Spleen (tissue), 13 donors: ENCODE data around the gene TCEA2. TPM values are rescaled to one million over a fixed set of nuclear protein-coding genes. Genes with fewer than 3 reads are reported as not detected.

Source experiments
- DNase-seq: peaks from one replicate; pipeline ENCODE4 v3.0.0-alpha.2; 2020
- H3K27ac ChIP-seq, 8 donors: fragments of 200-600 bp; sonication (generic) in 7 of 8; 1 replicate in 4 of 8; 2 replicates in 4 of 8; pipeline versions ENCODE4 v1.5.0 to v1.8.0; 2016 to 2021; ENCODE audit warnings: inconsistent platforms in 4 of 8, mild to moderate bottlenecking in 4 of 8, moderate library complexity in 1 of 8
- H3K27me3 ChIP-seq, 7 donors: fragments of 200-600 bp; sonication (generic) in 6 of 7; replicated peaks in 1 of 7; 1 replicate in 4 of 7; 2 replicates in 3 of 7; pipeline versions ENCODE4 v1.5.0 to v1.8.0; 2016 to 2021; ENCODE audit warnings: inconsistent platforms in 3 of 7, mild to moderate bottlenecking in 1 of 7
- H3K36me3 ChIP-seq, 6 donors: fragments of 200-600 bp; sonication (generic) in 5 of 6; 1 replicate in 4 of 6; 2 replicates in 2 of 6; pipeline versions ENCODE4 v1.5.0 to v1.8.0; 2016 to 2021; ENCODE audit warnings: inconsistent platforms in 2 of 6
- H3K4me1 ChIP-seq, 6 donors: fragments of 200-600 bp; sonication (generic) in 5 of 6; 1 replicate in 3 of 6; 2 replicates in 3 of 6; pipeline versions ENCODE4 v1.5.0 to v1.8.0; 2016 to 2021; ENCODE audit warnings: inconsistent platforms in 3 of 6
- H3K4me3 ChIP-seq, 8 donors: fragments of 200-600 bp; sonication (generic) in 7 of 8; 1 replicate in 4 of 8; 2 replicates in 4 of 8; pipeline versions ENCODE4 v1.5.0 to v1.8.0; 2016 to 2021; ENCODE audit warnings: inconsistent platforms in 4 of 8, mild to moderate bottlenecking in 4 of 8, moderate library complexity in 2 of 8
- H3K9me3 ChIP-seq, 8 donors: fragments of 200-600 bp; sonication (generic) in 7 of 8; 1 replicate in 4 of 8; 2 replicates in 4 of 8; pipeline versions ENCODE4 v1.5.0 to v1.8.0; 2016 to 2021; ENCODE audit warnings: inconsistent platforms in 4 of 8
- CTCF ChIP-seq, 11 experiments: fragments of 200-600 bp in 7 of 11; fragments of 450-650 bp in 4 of 11; sonication (generic) in 4 of 11; IDR thresholded peaks in 8 of 11; conservative IDR thresholded peaks in 3 of 11; 1 replicate in 7 of 11; 2 replicates in 4 of 11; pipeline versions ENCODE4 v1.4.0 to v1.8.0; 2016 to 2021; ENCODE audit warnings: antibody characterized with exemption in 11 of 11, inconsistent platforms in 4 of 11, mild to moderate bottlenecking in 1 of 11
- POLR2A ChIP-seq, 3 donors: fragments of 450-650 bp; IDR thresholded peaks; one replicate each; pipeline ENCODE4 v1.5.1; 2017; ENCODE audit warnings: antibody characterized with exemption in 3 of 3, mild to moderate bottlenecking in 1 of 3
- POLR2AphosphoS5 ChIP-seq, 3 donors: sonication (generic); formaldehyde crosslinking; IDR thresholded peaks; one replicate each; pipeline ENCODE4 v1.5.1; 2017; ENCODE audit warnings: antibody characterized with exemption in 3 of 3
- WGBS, 5 donors: extraction: QIAGEN DNeasy Blood & Tissue Kit in 3 of 5; methylation state at CpG; one replicate each; pipeline versions ENCODE4 v1.1.5 to v1.1.7; 2013 to 2018; 5-methylcytosine and 5-hydroxymethylcytosine counted together
- intact Hi-C: fragments of 100-400 bp; cut with DNase I; formaldehyde crosslinking; loops from one replicate; pipeline ENCODE4 v1.15.0; 2023; ENCODE audit warnings: low total_unique reads
- long read RNA-seq, 2 donors: transcript quantifications; one replicate each; lab custom pipeline, GENCODE V29; 2026
- polyA plus RNA-seq, 3 donors: library from polyadenylated mRNA; stranded (reverse); fragments of 200-250 nt; gene quantifications; one replicate each; pipeline ENCODE4 v1.2.1, GENCODE V29; 2013
- total RNA-seq, 7 donors: library from RNA; depleted of rRNA in 3 of 7; stranded (reverse); fragments of >200 nt in 3 of 7; fragmentation: NEBNext Ultra II Directional in 4 of 7; extraction: Animal tissue kit (Norgen Biotek cat#: 25700) in 4 of 7; gene quantifications; one replicate each; pipeline versions ENCODE4 v1.1.0 to v1.2.1, GENCODE V29; 2016 to 2021
- donor health status: healthy with polysubstance abuse.
- donor health status: DM: no; HTN: no; CAD: no; lungs with moderate emphysema.
- donor health status: DM: no; HTN: no; CAD: no.
- donor health status: Bipolar disorder and iron deficiency.
- donor health status: healthy.
- donor health status: DM: no; HTN: no; CAD: no.
- donor health status: DM: yes; HTN: yes; CAD: no.

TCEA2 gene
- total RNA-seq: 10 to 100 TPM; 18.6 to 60.8 (median 45.0) TPM
- 10 to 100 TPM; 35.9 to 47.5 (median 41.5) TPM for polyA plus RNA-seq
- long read RNA-seq, donor 1, transcript TCEA2-202 (10 exons, 1,235 nt): major isoform, 13 of 23 reads
- long read RNA-seq, donor 1, partial matches to known transcripts: 5 of 23 reads
- long read RNA-seq, donor 1, other reads (novel, unspliced or antisense): 0 of 23 reads
- long read RNA-seq, donor 2, transcript TCEA2-202 (10 exons, 1,235 nt): major isoform, 9 of 11 reads
- long read RNA-seq, donor 2, partial matches to known transcripts: 0 of 11 reads
- long read RNA-seq, donor 2, other reads (novel, unspliced or antisense): 0 of 11 reads

GRCh38 chr20:64062596-64063388 is at the start of gene TCEA2:
Gene TCEA2, plus strand, starts transcription at chr20:64063198. Its CDS starts 115 bp downstream, at chr20:64063313.
- intact Hi-C loops: loop anchor here (5.0 kb wide), 1 partner anchor 80 kb away; the partner anchor contains the start of gene PRPF6
- peak; percentile 99 for DNase-seq
- 7 to 62% (median 10%) methylated on average over 4 to 85 of the region's 85 CpGs for WGBS, 5 donors
- H3K4me1 ChIP-seq: peaks cover 21 to 68% (median 63%) of the 10 kb centered on the region in 6 donors
- no peaks in the 10 kb centered on the region for H3K27me3 ChIP-seq
- peak; percentile 91 to 93 (median 92) for TF ChIP-seq POLR2AphosphoS5 (IDR thresholded peaks at IDR 0.05)
- TF ChIP-seq POLR2A (IDR thresholded peaks at IDR 0.05): peak in 2 of 3 donors; percentile 21 to 22
- peak in 2 of 11 experiments; percentile 8 to 27 for TF ChIP-seq CTCF (IDR thresholded peaks at IDR 0.05 in 8 of 11, conservative IDR thresholded peaks at IDR 0.05 in 3 of 11)
- H3K27ac ChIP-seq: peak within 1 kb of the TSS; percentile 55 to 88 (median 82)
- no peaks in the 10 kb centered on the region for H3K36me3 ChIP-seq
- H3K4me3 ChIP-seq: peak within 1 kb of the TSS; percentile 50 to 98 (median 88)
- no peaks in the 10 kb centered on the region for H3K9me3 ChIP-seq

- H3K9me3 ChIP-seq: peaks cover 0 to 9% (median 3%) of the 10 kb centered on the region in 8 donors
- peaks cover 0 to 91% (median 80%) of the 10 kb centered on the region in 6 donors for H3K36me3 ChIP-seq
- H3K4me3 ChIP-seq: no peak overlapping the region
- 80 to 94% (median 92%) methylated on average over 2 of the region's 2 CpGs for WGBS, 5 donors
- H3K4me1 ChIP-seq: peaks cover 0 to 18% (median 7%) of the 10 kb centered on the region in 6 donors
- H3K27me3 ChIP-seq: no peaks in the 10 kb centered on the region
- no peak for DNase-seq
- no peak overlapping the region for H3K27ac ChIP-seq
- intact Hi-C loops: no loop called here
- no peak for TF ChIP-seq POLR2AphosphoS5 (IDR thresholded peaks at IDR 0.05)
- TF ChIP-seq POLR2A (IDR thresholded peaks at IDR 0.05): no peak
- no peak for TF ChIP-seq CTCF (IDR thresholded peaks at IDR 0.05 in 8 of 11, conservative IDR thresholded peaks at IDR 0.05 in 3 of 11)
Measured at GRCh38 chr20:64015635-64016034, 47.4 kb upstream of the TCEA2 start.

- H3K4me1 ChIP-seq: peaks cover 0 to 4% (median 0%) of the 10 kb centered on the region in 6 donors
- H3K9me3 ChIP-seq: no peaks in the 10 kb centered on the region
- no peaks in the 10 kb centered on the region for H3K27me3 ChIP-seq
- peaks cover 8 to 100% (median 92%) of the 10 kb centered on the region in 6 donors for H3K36me3 ChIP-seq
- intact Hi-C loops: no loop called here
- no peak for DNase-seq
- WGBS, 5 donors: 91 to 96% (median 95%) methylated on average over 26 to 36 of the region's 36 CpGs
- H3K27ac ChIP-seq: no peak overlapping the region
- H3K4me3 ChIP-seq: no peak overlapping the region
- TF ChIP-seq POLR2A (IDR thresholded peaks at IDR 0.05): no peak
- TF ChIP-seq POLR2AphosphoS5 (IDR thresholded peaks at IDR 0.05): no peak
- TF ChIP-seq CTCF (IDR thresholded peaks at IDR 0.05 in 8 of 11, conservative IDR thresholded peaks at IDR 0.05 in 3 of 11): no peak
Measured at GRCh38 chr20:64021124-64021975, 41.6 kb upstream of the TCEA2 start.
